Bronchus fibroblast of lung (primary cell): ENCODE results near the gene DPH3. TPM values are rescaled to one million over a fixed set of nuclear protein-coding genes. Genes with fewer than 3 reads are reported as not detected.

ENCODE experiments used
- total RNA-seq: library from RNA; depleted of rRNA; stranded (reverse); fragments of >200 nt; gene quantifications from 2 replicates; pipeline ENCODE4 v1.2.3, GENCODE V29; 2015

Gene DPH3
- 13.3 and 16.1 TPM in 2 replicates for total RNA-seq

DNA sequence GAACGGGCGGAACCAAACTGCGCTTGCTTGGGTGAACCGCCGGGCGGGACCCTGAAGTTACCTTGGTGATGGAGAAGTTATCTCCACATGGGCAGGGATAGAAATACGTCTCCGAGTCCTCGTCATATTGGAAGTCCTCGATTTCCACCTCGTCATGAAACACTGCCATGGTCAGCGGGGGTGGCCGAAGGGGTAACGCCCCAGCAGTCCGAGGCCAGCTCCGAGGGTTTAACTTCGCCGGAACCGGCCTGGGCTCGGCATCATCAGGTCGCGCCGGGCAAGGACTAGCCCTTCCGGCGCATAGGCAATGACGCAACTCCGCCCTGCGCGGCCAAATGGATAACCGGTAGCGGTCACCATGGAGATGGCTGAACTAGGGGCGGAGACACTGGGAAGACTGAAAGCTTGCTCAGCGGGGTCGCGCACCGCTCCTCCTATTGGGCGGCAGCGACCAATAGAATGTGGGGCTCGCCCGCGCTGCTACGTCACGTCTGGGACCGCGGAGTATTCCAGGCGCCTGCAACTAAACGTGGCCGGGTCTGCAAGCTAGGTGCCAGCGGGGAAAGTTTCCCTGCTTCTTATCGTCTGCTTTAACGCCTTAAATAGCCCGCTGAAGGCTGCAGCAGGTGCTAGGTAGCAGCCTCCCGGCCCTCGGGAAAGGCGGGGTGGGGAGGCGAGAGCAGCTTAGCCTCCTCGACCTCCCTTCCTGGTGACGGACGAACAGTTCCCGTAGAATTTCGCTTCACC, at the start of gene DPH3, which contains the start of gene OXNAD1:
DPH3 (minus strand) TSS at position 236 of the 747 bp plus-strand sequence; CDS start at position 169, 67 bp downstream.
OXNAD1 (plus strand) TSS at position 505 of the 747 bp plus-strand sequence. CDS start 5,741 bp downstream, outside the sequence.

Other genes starting within 250 kb of the DPH3 start
- 10.4 and 10.9 TPM in 2 replicates for gene GALNT15, start 90.3 kb downstream of the DPH3 start, total RNA-seq
- 11.1 and 11.3 TPM in 2 replicates for gene OXNAD1, start 269 bp upstream of the DPH3 start, total RNA-seq
- 19.3 and 20.7 TPM in 2 replicates for gene RFTN1, start 248.8 kb upstream of the DPH3 start, total RNA-seq